ENCODE results near the gene ETHE1. TPM values are rescaled to one million over a fixed set of nuclear protein-coding genes. Genes with fewer than 3 reads are reported as not detected.

ETHE1 gene
- total RNA-seq, 6 donors from 2014 or later, result 27.4 to 69.2 (median 41.4) TPM

- no peak for ATAC-seq (ENCODE audit: low FRiP score in 2 of 2)
- TF ChIP-seq EP300 (IDR thresholded peaks at IDR 0.05) (no peak), POLR2AphosphoS5 (IDR thresholded peaks at IDR 0.05) (no peak), POLR2A (IDR thresholded peaks at IDR 0.05) (no peak)
- TF ChIP-seq, protein P1, sequence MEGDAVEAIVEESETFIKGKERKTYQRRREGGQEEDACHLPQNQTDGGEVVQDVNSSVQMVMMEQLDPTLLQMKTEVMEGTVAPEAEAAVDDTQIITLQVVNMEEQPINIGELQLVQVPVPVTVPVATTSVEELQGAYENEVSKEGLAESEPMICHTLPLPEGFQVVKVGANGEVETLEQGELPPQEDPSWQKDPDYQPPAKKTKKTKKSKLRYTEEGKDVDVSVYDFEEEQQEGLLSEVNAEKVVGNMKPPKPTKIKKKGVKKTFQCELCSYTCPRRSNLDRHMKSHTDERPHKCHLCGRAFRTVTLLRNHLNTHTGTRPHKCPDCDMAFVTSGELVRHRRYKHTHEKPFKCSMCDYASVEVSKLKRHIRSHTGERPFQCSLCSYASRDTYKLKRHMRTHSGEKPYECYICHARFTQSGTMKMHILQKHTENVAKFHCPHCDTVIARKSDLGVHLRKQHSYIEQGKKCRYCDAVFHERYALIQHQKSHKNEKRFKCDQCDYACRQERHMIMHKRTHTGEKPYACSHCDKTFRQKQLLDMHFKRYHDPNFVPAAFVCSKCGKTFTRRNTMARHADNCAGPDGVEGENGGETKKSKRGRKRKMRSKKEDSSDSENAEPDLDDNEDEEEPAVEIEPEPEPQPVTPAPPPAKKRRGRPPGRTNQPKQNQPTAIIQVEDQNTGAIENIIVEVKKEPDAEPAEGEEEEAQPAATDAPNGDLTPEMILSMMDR (IDR thresholded peaks at IDR 0.05), result no peak
- Histone ChIP-seq H3K27ac (no peak overlapping the region), H3K4me1 (peaks cover 0 to 18% (median 8%) of the 10 kb centered on the region in 4 donors), H3K27me3 (no peaks in the 10 kb centered on the region), H3K36me3 (peaks cover 7 to 59% (median 44%) of the 10 kb centered on the region in 4 donors), H3K4me3 (no peak overlapping the region), H3K9me3 (peaks cover 0 to 7% (median 3%) of the 10 kb centered on the region in 4 donors)
- DNase-seq, result no peak
These were observed 11.9 kb upstream of the ETHE1 start for GRCh38 chr19:43538922-43539321.

DNA sequence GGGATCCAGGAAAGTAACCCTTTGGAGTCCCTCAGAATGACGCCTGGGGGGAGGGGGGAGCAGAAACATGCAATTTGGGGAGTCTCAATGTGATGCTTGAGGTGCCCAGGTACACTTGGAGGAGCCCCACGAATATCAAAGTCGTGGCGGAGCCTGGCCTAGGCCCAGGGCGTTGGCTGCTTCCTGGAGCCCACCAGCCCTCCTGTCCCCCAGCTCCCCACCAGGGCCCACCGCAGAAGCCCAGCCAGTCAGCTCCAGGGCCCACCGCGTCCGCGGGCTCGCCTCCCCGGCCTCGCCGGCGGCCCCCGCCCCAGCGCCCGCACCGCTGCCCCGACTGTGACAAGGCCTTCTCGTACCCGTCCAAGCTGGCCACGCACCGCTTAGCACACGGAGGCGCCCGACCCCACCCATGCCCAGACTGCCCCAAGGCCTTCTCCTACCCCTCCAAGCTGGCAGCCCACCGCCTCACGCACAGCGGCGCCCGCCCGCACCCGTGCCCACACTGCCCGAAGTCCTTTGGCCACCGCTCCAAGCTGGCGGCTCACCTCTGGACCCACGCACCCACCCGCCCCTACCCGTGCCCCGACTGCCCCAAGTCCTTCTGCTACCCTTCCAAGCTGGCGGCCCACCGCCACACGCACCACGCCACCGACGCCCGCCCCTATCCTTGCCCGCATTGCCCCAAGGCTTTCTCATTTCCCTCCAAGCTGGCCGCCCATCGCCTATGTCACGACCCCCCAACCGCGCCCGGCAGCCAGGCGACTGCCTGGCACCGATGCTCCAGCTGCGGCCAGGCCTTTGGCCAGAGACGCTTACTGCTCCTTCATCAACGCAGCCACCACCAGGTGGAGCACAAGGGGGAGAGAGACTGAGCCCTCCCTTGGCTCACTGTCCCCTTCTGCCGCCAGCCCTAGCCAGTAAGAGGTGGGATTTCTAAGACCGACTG, 8.1 kb upstream of the ETHE1 start:
- peaks cover 0 to 7% (median 3%) of the 10 kb centered on the region in 4 donors for H3K9me3 ChIP-seq
- TF ChIP-seq, protein P1 (IDR thresholded peaks at IDR 0.05), result peak; percentile 35 to 63 (median 42)
- TF ChIP-seq POLR2AphosphoS5 (IDR thresholded peaks at IDR 0.05) (no peak), POLR2A (IDR thresholded peaks at IDR 0.05) (no peak), EP300 (IDR thresholded peaks at IDR 0.05) (no peak)
- peak overlapping the region; percentile 84 to 89 (median 88) for H3K27ac ChIP-seq
- no peaks in the 10 kb centered on the region for H3K27me3 ChIP-seq
- H3K4me1 ChIP-seq, result peaks cover 14 to 28% (median 18%) of the 10 kb centered on the region in 4 donors
- H3K4me3 ChIP-seq, result peak overlapping the region in 1 of 4 donors; percentile 52
- WGBS, 2 donors, result 72 to 74% methylated on average over 40 to 60 of the region's 62 CpGs
- DNase-seq (peak; percentile 32 to 89), ATAC-seq (ENCODE audit: low FRiP score in 2 of 2) (no peak)
- peaks cover 2 to 22% (median 11%) of the 10 kb centered on the region in 4 donors for H3K36me3 ChIP-seq

DNA sequence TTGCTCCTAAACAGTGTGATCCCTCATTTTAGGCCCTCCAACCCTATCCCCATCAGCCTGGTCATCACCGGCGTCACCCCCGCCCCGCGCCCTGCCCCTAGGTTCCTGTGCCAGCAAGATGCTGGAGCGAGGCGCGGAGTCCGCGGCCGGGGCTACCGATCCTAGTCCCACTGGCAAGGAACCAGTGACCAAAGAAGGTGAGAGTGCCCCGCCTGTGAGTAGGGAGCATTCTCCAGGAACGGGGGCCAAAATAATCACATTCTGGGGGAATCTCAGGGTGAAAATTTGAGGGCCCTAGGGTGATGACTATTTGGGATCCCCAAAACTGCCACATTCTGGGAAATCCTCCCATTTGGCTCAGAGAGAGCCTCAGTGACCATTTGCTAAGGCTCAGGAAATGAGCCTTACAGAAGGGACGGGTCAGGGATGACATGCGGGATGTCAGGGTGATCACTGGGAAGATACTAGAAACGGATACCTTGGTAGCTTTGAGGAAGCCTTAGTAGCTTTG, 7.4 kb upstream of the ETHE1 start:
- Histone ChIP-seq H3K9me3 (peaks cover 0 to 7% (median 3%) of the 10 kb centered on the region in 4 donors), H3K27ac (peak overlapping the region; percentile 84 to 89 (median 88)), H3K27me3 (no peaks in the 10 kb centered on the region), H3K4me1 (peaks cover 14 to 28% (median 18%) of the 10 kb centered on the region in 4 donors), H3K36me3 (peaks cover 1 to 17% (median 9%) of the 10 kb centered on the region in 4 donors), H3K4me3 (peak overlapping the region in 3 of 4 donors; percentile 52 to 81 (median 72))
- DNase-seq (peak in 1 of 2 donors; percentile 94), ATAC-seq (ENCODE audit: low FRiP score in 2 of 2) (no peak)
- TF ChIP-seq, protein P1 (IDR thresholded peaks at IDR 0.05), result no peak
- TF ChIP-seq EP300 (IDR thresholded peaks at IDR 0.05) (no peak), POLR2AphosphoS5 (IDR thresholded peaks at IDR 0.05) (no peak), POLR2A (IDR thresholded peaks at IDR 0.05) (no peak)
- 20 to 24% methylated on average over 7 to 17 of the region's 17 CpGs for whole genome bisulfite sequencing, 2 donors

DNA sequence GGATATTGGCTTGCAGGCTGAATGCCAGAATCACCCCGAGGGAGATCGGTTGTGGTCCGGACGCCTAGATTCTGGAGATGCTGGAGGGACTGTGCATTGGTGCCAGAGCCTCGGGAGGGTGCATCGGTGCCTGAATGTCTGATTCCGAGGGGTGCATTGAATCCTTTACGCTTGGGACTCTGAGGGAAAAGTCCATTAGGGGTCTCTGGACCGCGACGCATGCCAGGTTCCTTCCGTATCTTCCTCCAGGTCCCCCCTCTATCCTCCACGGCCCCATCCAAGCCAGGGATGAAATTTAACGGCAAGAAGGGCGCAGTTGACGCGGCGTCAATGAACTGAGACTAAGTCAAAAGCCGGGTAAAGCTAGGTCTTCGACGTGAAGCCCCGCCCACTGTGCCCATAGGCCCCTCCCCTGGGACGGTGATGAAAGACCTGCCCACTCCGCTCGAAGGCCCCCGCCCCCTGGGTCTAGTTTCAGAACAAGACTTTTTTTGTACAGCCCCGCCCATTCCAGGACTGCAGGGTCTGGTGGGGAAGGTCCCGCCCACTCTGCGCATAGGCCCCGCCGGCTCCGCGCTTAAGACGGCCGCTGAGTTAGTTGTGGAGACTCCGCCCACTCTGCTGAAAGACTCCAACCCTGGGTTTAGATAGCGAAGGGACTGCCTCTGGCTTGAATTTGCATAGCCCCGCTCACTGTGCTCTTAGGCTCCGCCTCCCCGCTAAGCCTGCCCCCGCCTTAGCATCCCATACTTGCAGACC, 6.7 kb upstream of the ETHE1 start:
- DNase-seq, result peak; percentile 95 to 100
- Histone ChIP-seq H3K27me3 (no peaks in the 10 kb centered on the region), H3K36me3 (peaks cover 0 to 12% (median 6%) of the 10 kb centered on the region in 4 donors), H3K4me1 (peaks cover 14 to 28% (median 18%) of the 10 kb centered on the region in 4 donors), H3K9me3 (peaks cover 0 to 3% (median under 1%) of the 10 kb centered on the region in 4 donors), H3K27ac (peak overlapping the region; percentile 84 to 89 (median 88)), H3K4me3 (peak overlapping the region; percentile 47 to 81 (median 62))
- ATAC-seq (ENCODE audit: low FRiP score in 2 of 2), result peak; percentile 94 to 95
- TF ChIP-seq, protein P1 (IDR thresholded peaks at IDR 0.05), result no peak
- TF ChIP-seq POLR2AphosphoS5 (IDR thresholded peaks at IDR 0.05), result peak in 1 of 2 donors; percentile 29
- 0 to 2% methylated on average over 12 to 34 of the region's 41 CpGs for WGBS, 2 donors
